ENCODE results near the gene VSNL1.

DNA sequence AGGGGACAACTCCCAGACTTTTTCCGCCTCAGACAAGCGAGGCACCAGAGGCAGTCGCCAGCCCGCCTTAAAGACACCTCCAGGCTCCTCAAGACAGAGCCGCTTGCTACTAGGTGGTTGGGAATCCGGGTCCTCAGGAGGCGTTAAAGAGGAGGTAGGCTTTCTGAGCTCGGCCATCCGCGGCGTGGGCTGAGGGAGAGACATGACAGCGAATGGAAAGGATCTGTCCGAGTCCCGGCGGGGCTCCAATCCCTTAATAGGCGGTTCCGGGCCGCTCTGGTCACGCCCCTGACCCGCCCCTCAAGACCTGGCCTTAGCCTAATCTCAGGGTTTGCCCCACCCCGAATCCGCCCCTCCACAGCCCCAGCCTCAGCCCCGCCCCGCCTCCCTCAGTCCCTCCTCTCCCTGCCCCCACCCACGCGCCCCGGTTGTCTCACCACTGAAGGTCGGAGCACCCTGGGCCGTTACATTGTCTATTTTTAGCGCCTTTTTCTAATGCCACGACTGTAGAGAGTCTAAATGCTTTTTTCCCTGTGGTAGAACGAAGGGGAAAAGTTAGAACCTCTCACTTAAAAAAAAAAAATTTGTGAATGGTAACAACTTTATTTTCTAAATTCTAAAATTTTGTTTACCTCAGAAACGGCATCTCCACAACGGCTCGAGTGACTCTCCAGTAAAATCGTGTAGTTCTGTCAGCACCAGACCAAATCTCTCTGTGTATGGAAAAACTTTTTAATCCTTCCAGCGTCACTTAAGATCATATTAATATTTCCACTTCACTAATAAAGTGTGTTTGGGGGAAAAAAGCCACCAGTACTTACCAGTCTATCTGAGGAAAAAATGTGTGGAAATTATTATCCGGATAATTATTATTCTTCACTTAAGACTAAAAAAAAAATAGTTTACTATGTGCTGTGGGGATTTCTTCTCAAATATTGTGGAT lies 22.0 kb upstream of the VSNL1 start, which contains the start of gene RAD51AP2:
- TF ChIP-seq EZH2phosphoT487 (IDR thresholded peaks at IDR 0.05; ENCODE audit: insufficient read depth, low read depth) (no peak), EZH2 (IDR thresholded peaks at IDR 0.05; ENCODE audit: insufficient read depth, poor library complexity, severe bottlenecking) (no peak)

All from GM23248 (cell line).